A549 (cell line): ENCODE results near the gene LENG1. TPM values are rescaled to one million over a fixed set of nuclear protein-coding genes. Genes with fewer than 3 reads are reported as not detected.
A peak's percentile ranks its signal among the peaks of the same experiment; 100 is the strongest.

ENCODE experiments used
- ATAC-seq, 2 experiments: fragments of 200-7000 bp in 1 of 2; fragments of >200 bp in 1 of 2; cut with Nextera tagmentation in 1 of 2; cut with Tn5 transposase in 1 of 2; 3 replicates each; pipeline versions ENCODE4 v1.8.0 to v1.9.1; 2018 to 2020; ENCODE audit warnings: mild to moderate bottlenecking in 1 of 2, moderate library complexity in 1 of 2
- CTCF ChIA-PET: fragments of 300-600 bp; sonication (Branson Sonifier 250); formaldehyde crosslinking; extraction: SDS; loops from one replicate; lab custom pipeline; 2021; ENCODE audit warnings: antibody characterized with exemption, inconsistent platforms; lab: Yijun Ruan, JAX
- POLR2A ChIA-PET: fragments of 350-600 bp; formaldehyde crosslinking; extraction: SDS; loops from one replicate; lab custom pipeline; 2021; ENCODE audit warnings: antibody characterized with exemption, inconsistent platforms; lab: Yijun Ruan, JAX
- DNase-seq, 2 experiments: peaks; one replicate each; pipeline versions ENCODE4 v3.0.0 to v3.0.0-alpha.2; 2011 to 2016; ENCODE audit warnings: low read depth in 1 of 2, low spot score in 1 of 2
- FAIRE-seq: peaks from 2 replicates; lab custom pipeline; 2011; peaks lifted over from hg19 to GRCh38; lab: Jason Lieb, UNC
- H3K27ac ChIP-seq, 2 experiments: fragments of >200 bp; sonication (Bioruptor Twin); formaldehyde crosslinking; 3 replicates each; pipeline ENCODE4 v1.5.1; 2016 to 2017
- H3K4me1 ChIP-seq: fragments of >200 bp; sonication (Bioruptor Twin); formaldehyde crosslinking; 3 replicates; pipeline ENCODE4 v1.6.1; 2016
- H3K4me2 ChIP-seq: fragments of >200 bp; sonication (Bioruptor Twin); formaldehyde crosslinking; 3 replicates; pipeline ENCODE4 v1.6.1; 2016
- H3K4me3 ChIP-seq: fragments of >200 bp; sonication (Bioruptor Twin); formaldehyde crosslinking; 3 replicates; pipeline ENCODE4 v1.5.1; 2016
- H3K9me3 ChIP-seq: fragments of >200 bp; sonication (Bioruptor Twin); formaldehyde crosslinking; 3 replicates; pipeline ENCODE4 v1.6.1; 2016
- ATOH8 ChIP-seq: fragments of 250-450 bp; sonication (Bioruptor Pico); IDR thresholded peaks from 2 replicates; pipeline ENCODE4 v1.5.0; 2020; ENCODE audit warnings: low read depth, mild to moderate bottlenecking, moderate library complexity
- BCL3 ChIP-seq: fragments of >200 bp; sonication (Bioruptor Twin); formaldehyde crosslinking; IDR thresholded peaks from 3 replicates; pipeline ENCODE4 v1.6.1; 2016
- BHLHE40 ChIP-seq: IDR thresholded peaks from 2 replicates; pipeline ENCODE4 v1.6.1; 2012; ENCODE audit warnings: low read depth, low read length, inconsistent platforms
- CBX8 ChIP-seq: fragments of 200-600 bp; sonication (generic); IDR thresholded peaks from 2 replicates; pipeline ENCODE4 v1.6.1; 2016
- EHF ChIP-seq: fragments of 250-450 bp; sonication (Bioruptor Pico); IDR thresholded peaks from 2 replicates; pipeline ENCODE4 v1.5.0; 2020; ENCODE audit warnings: mild to moderate bottlenecking
- ELK1 ChIP-seq: fragments of 150-350 bp; IDR thresholded peaks from 2 replicates; pipeline ENCODE4 v1.6.1; 2014; ENCODE audit warnings: low read depth, mild to moderate bottlenecking, low read length
- FOSL2 ChIP-seq, 2 experiments: fragments of 450-650 bp in 1 of 2; fragments of >200 bp in 1 of 2; sonication (Bioruptor Twin) in 1 of 2; formaldehyde crosslinking; IDR thresholded peaks; 2 replicates each; pipeline versions ENCODE4 v1.5.0 to v1.6.1; 2016 to 2020; ENCODE audit warnings: mild to moderate bottlenecking in 1 of 2, moderate library complexity in 1 of 2
- FOXS1 ChIP-seq: fragments of 250-450 bp; sonication (Bioruptor Pico); IDR thresholded peaks from 2 replicates; pipeline ENCODE4 v1.5.0; 2020; ENCODE audit warnings: mild to moderate bottlenecking, moderate library complexity
- GATA3 ChIP-seq: IDR thresholded peaks from 2 replicates; pipeline ENCODE4 v1.6.1; 2012; ENCODE audit warnings: borderline replicate concordance
- HMGXB4 ChIP-seq: fragments of 250-450 bp; sonication (Bioruptor Pico); IDR thresholded peaks from 2 replicates; pipeline ENCODE4 v1.5.0; 2021; ENCODE audit warnings: mild to moderate bottlenecking, moderate library complexity, borderline replicate concordance
- JUN ChIP-seq, 2 experiments: fragments of >200 bp; sonication (Bioruptor Twin); formaldehyde crosslinking; IDR thresholded peaks; 2 replicates in 1 of 2; 3 replicates in 1 of 2; pipeline ENCODE4 v1.6.1; 2016 to 2017
- KDM1A ChIP-seq: fragments of 200-600 bp; sonication (generic); IDR thresholded peaks from 2 replicates; pipeline ENCODE4 v1.6.1; 2016; ENCODE audit warnings: low read depth, mild to moderate bottlenecking
- MAX ChIP-seq: IDR thresholded peaks from 2 replicates; pipeline ENCODE4 v1.6.1; 2012
- POLR2A ChIP-seq: IDR thresholded peaks from 2 replicates; pipeline ENCODE4 v1.6.1; 2012; ENCODE audit warnings: mild to moderate bottlenecking, low read length
- RNF2 ChIP-seq: fragments of 200-600 bp; sonication (generic); IDR thresholded peaks from 2 replicates; pipeline ENCODE4 v1.6.1; 2016; ENCODE audit warnings: low read depth, mild to moderate bottlenecking, antibody characterized with exemption, moderate library complexity, borderline replicate concordance
- SMC3 ChIP-seq: fragments of >200 bp; sonication (Bioruptor Twin); formaldehyde crosslinking; IDR thresholded peaks from 3 replicates; pipeline ENCODE4 v1.6.1; 2018; ENCODE audit warnings: inconsistent platforms
- SREBF2 ChIP-seq: fragments of 450-650 bp; IDR thresholded peaks from 2 replicates; pipeline ENCODE4 v1.6.1; 2014; ENCODE audit warnings: mild to moderate bottlenecking, moderate library complexity
- TFCP2L1 ChIP-seq: fragments of 250-450 bp; sonication (Bioruptor Pico); IDR thresholded peaks from 2 replicates; pipeline ENCODE4 v1.5.0; 2021; ENCODE audit warnings: mild to moderate bottlenecking
- ZFP36 ChIP-seq: fragments of 450-650 bp; IDR thresholded peaks from 2 replicates; pipeline ENCODE4 v1.6.1; 2014; ENCODE audit warnings: borderline replicate concordance; ENCODE audit not compliant: partially characterized antibody
- WGBS: methylation state at CpG from one replicate; pipeline ENCODE4 v1.1.6; 2017; ENCODE audit errors: missing lambda C conversion rate; 5-methylcytosine and 5-hydroxymethylcytosine counted together
- polyA plus RNA-seq, 4 experiments: library from polyadenylated mRNA; depleted of rRNA in 3 of 4; stranded (reverse); fragments of >200 nt; fragmentation: RNase III in 1 of 4; extraction: RNeasy Plus Mini Kit Qiagen cat#74134 plus additional on column Dnase treatment in 1 of 4; gene quantifications; 2 replicates in 3 of 4; 3 replicates in 1 of 4; pipeline ENCODE4 v1.2.3, GENCODE V29; 2011 to 2017

LENG1 gene
- polyA plus RNA-seq, 2 of the 4 experiments (the other 2 are of a cell fraction), result 13.3 to 13.8 TPM

GRCh38 chr19:54165222-54165621 lies 5.7 kb upstream of the LENG1 start:
- FAIRE-seq, result no peak
- no peaks in the 10 kb centered on the region for H3K9me3 ChIP-seq
- TF ChIP-seq KDM1A, result no peak
- TF ChIP-seq, all 56 proteins: peak for 0
- DNase-seq, result no peak
- Histone ChIP-seq H3K27ac (no peak overlapping the region), H3K4me2 (peak overlapping the region; percentile 70), H3K4me3 (no peak overlapping the region), H3K4me1 (peaks cover 24% of the 10 kb centered on the region)
- CTCF ChIA-PET, result interaction anchor here (1.6 to 4.0 kb wide), 2 partner anchors 101 to 226 kb away, joined by 5 to 33 read pairs; no protein-coding TSS in a partner anchor
- POLR2A ChIA-PET, result interaction anchor here (1.4 to 1.7 kb wide), 2 partner anchors 24 to 28 kb away, joined by 5 to 7 read pairs; partner anchors contain the start of genes CNOT3 and MBOAT7
- no peak for ATAC-seq
- WGBS, result 94% methylated on average over 25 of the region's 25 CpGs

GRCh38 chr19:54164369-54165068 lies 5.0 kb upstream of the LENG1 start:
- TF ChIP-seq JUN (IDR thresholded peaks at IDR 0.05) (no peak), TFCP2L1 (0 out of 2 replicates have a peak, but pooled peaks have one; percentile 24)
- CTCF ChIA-PET, result interaction anchor here (0.7 to 1.6 kb wide), 4 partner anchors 15 to 233 kb away, joined by 3 to 5 read pairs (median 3); no protein-coding TSS in a partner anchor
- H3K4me2 ChIP-seq, result peak overlapping the region; percentile 70

GRCh38 chr19:54162884-54163283 lies 3.4 kb upstream of the LENG1 start:
- peak overlapping the region in 1 of 2 experiments; percentile 5; a peak in 1 of 6 replicates for H3K27ac ChIP-seq
- peak overlapping the region; percentile 49 for H3K4me3 ChIP-seq
- 81% methylated on average over 14 of the region's 14 CpGs for WGBS
- DNase-seq, result no peak
- TF ChIP-seq SMC3, result no peak
- TF ChIP-seq SREBF2, result no peak
- TF ChIP-seq GATA3, result no peak
- TF ChIP-seq EHF, result no peak
- no peak for TF ChIP-seq ZFP36
- TF ChIP-seq HMGXB4 (CRISPR knock-in tag), result no peak
- no peak for TF ChIP-seq CBX8
- no peak for TF ChIP-seq FOSL2 (IDR thresholded peaks at IDR 0.05)
- no peak for TF ChIP-seq FOSL2 (CRISPR knock-in tag; IDR thresholded peaks at IDR 0.05)
- TF ChIP-seq ATOH8, result no peak
- no peak for TF ChIP-seq MAX
- no peak for TF ChIP-seq POLR2A
- no peak for TF ChIP-seq BCL3
- no peak for TF ChIP-seq BHLHE40
- TF ChIP-seq RNF2, result no peak
- no peak for TF ChIP-seq ELK1
- no peak for TF ChIP-seq JUN (IDR thresholded peaks at IDR 0.05)
- no peak for TF ChIP-seq FOXS1
- TF ChIP-seq, all 56 proteins: peak for 0
- peaks cover 31% of the 10 kb centered on the region for H3K4me1 ChIP-seq
- H3K9me3 ChIP-seq, result no peaks in the 10 kb centered on the region
- POLR2A ChIA-PET, result interaction anchor here (1.1 kb wide), 1 partner anchor 27 kb away, joined by 3 read pairs; the partner anchor contains the start of gene MBOAT7
- ATAC-seq (no peak), FAIRE-seq (no peak)
- H3K4me2 ChIP-seq, result peak overlapping the region; percentile 81
- CTCF ChIA-PET, result interaction anchor here (0.6 kb wide), 1 partner anchor 21 kb away, joined by 3 read pairs; no protein-coding TSS in a partner anchor

More at GRCh38 chr19:54164369-54165068, 5.0 kb upstream of the LENG1 start:
- FAIRE-seq (peak; percentile 79), DNase-seq (peak; percentile 77 to 92), ATAC-seq (peak; percentile 20 to 58; a peak in 5 of 6 replicates)
- 20% methylated on average over 36 of the region's 37 CpGs for WGBS
- no peaks in the 10 kb centered on the region for H3K9me3 ChIP-seq
- peaks cover 24% of the 10 kb centered on the region for H3K4me1 ChIP-seq
- peak overlapping the region in 1 of 2 experiments; percentile 36; a peak in 2 of 6 replicates for H3K27ac ChIP-seq
- peak overlapping the region; percentile 21 for H3K4me3 ChIP-seq
- POLR2A ChIA-PET, result interaction anchor here (1.3 to 1.7 kb wide), 3 partner anchors 25 to 36 kb away, joined by 4 to 7 read pairs (median 5); partner anchors contain the start of genes CNOT3, MBOAT7 and RPS9
